OCI-LY7 (cell line): Measurements from ENCODE around the gene HEPACAM2.

Experiments used
- CTCF ChIP-seq: fragments of 200-600 bp; sonication (generic); conservative IDR thresholded peaks from 2 replicates; pipeline ENCODE4 v1.5.1; 2014; ENCODE audit warnings: mild to moderate bottlenecking, antibody characterized with exemption, low read length, moderate library complexity, mixed read lengths
- EZH2phosphoT487 ChIP-seq: fragments of 200-600 bp; sonication (generic); IDR thresholded peaks from 2 replicates; pipeline ENCODE4 v1.6.1; 2018; ENCODE audit warnings: low read depth, borderline replicate concordance, mild to moderate bottlenecking, mixed run types, antibody characterized with exemption, low read length, moderate library complexity, mixed read lengths

DNA sequence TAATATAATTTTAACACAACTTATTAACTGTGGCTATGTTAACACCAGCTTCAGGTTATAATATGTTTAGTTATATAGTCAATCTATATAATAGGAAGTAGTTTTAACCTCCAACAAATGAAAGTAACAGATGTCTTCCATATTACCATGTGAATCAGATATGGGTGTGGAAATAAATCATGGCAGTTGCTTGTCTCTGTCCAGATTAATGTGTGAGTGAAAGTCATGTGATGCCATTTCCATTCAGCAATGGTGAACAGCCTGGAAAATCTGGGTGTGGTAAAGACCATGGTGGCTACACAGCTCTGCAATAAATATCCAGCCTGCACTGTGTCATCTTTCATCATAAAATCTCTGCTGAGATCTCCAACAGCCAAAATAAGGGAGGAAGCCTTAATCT lies 27.8 kb downstream of the HEPACAM2 start:
- TF ChIP-seq CTCF, result no peak
- TF ChIP-seq EZH2phosphoT487, result no peak
